ENCODE data around the gene NPAS3. TPM values are rescaled to one million over a fixed set of nuclear protein-coding genes. Genes with fewer than 3 reads are reported as not detected.

Gene NPAS3
- total RNA-seq, 1 donor from 2014 or later = 6.1 TPM

DNA sequence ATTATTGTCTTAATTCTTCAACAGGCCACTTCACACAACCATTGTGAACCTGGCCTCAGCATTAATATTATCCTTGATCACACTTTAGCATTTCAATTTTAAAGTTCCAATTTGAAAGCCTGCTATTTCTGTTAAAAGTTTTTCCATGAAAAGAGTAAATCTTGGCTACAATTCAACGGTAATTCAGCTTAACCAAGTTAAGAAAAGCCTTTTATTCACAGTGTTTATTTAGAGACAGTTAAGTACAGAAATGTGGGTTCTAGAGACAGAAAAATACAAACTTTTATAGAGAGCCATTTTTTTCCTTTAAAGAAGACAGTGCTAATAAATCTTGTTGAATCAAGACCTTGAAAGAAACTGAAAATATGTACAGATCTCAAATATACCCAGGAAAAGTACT, 103.9 kb downstream of the NPAS3 start:
- H3K27me3 Mint-ChIP-seq = no peaks in the 10 kb centered on the region
- DNase-seq (ENCODE audit: low spot score, unreplicated experiment) = no peak
- H3K9me3 Mint-ChIP-seq (ENCODE audit: low read depth) = peaks cover 22% of the 10 kb centered on the region
- H3K4me3 Mint-ChIP-seq (ENCODE audit: low read depth) = no peak overlapping the region
- no peak overlapping the region for H3K27ac Mint-ChIP-seq
- H3K4me1 Mint-ChIP-seq (ENCODE audit: low read depth) = peaks cover 16% of the 10 kb centered on the region
- peaks cover 5% of the 10 kb centered on the region for H3K36me3 Mint-ChIP-seq (ENCODE audit: insufficient read depth)
- TF ChIP-seq CTCF (IDR thresholded peaks at IDR 0.05; ENCODE audit: unreplicated experiment) = no peak

DNA sequence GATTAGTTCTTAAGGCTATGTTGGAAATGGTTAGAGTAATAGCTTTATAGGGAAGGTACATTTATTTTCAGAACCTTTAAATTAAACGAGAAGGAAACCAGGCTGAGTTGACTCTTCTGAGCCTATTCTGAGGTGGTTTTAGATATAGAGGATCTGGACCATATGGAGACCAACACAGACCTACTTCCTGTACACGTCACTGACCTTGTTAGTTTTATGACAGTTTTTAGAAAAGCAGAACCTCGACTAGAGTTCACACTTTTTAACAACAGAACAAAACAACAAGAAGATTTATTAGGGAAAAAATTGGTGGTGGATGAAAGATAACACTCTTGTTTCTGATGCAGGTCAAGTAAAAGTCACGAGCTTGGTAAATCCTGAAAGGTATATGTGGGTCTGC, 107.1 kb downstream of the NPAS3 start:
- Mint-ChIP-seq H3K27me3 (no peaks in the 10 kb centered on the region), H3K27ac (no peak overlapping the region), H3K4me1 (ENCODE audit: low read depth) (no peaks in the 10 kb centered on the region), H3K4me3 (ENCODE audit: low read depth) (no peak overlapping the region), H3K36me3 (ENCODE audit: insufficient read depth) (peaks cover 5% of the 10 kb centered on the region), H3K9me3 (ENCODE audit: low read depth) (peaks cover 24% of the 10 kb centered on the region)
- DNase-seq (ENCODE audit: low spot score, unreplicated experiment) = no peak
- TF ChIP-seq CTCF (IDR thresholded peaks at IDR 0.05; ENCODE audit: unreplicated experiment) = no peak

DNA sequence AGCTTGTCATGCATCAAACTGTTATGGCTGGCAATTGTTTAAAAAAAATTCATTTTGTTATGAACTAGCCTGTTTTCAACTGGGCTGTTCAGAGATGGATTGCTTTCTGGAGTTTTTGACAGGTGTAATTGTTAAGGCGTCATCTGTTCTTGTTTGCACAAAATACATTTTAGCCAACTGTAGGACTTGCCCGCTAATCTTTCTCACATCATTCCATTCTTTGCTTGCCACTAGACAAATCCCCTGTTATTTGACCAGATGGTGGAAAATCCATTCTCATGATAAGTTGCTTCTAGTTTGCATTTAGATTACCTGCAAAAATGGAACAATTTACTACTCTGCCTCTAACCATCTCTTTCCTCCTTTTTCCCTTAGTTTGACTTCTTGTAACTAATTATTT, 114.3 kb downstream of the NPAS3 start:
- Mint-ChIP-seq H3K4me3 (ENCODE audit: low read depth) (no peak overlapping the region), H3K27ac (no peak overlapping the region), H3K36me3 (ENCODE audit: insufficient read depth) (no peaks in the 10 kb centered on the region), H3K4me1 (ENCODE audit: low read depth) (peaks cover 25% of the 10 kb centered on the region), H3K27me3 (no peaks in the 10 kb centered on the region), H3K9me3 (ENCODE audit: low read depth) (peaks cover 2% of the 10 kb centered on the region)
- no peak for TF ChIP-seq CTCF (IDR thresholded peaks at IDR 0.05; ENCODE audit: unreplicated experiment)
- no peak for DNase-seq (ENCODE audit: low spot score, unreplicated experiment)

DNA sequence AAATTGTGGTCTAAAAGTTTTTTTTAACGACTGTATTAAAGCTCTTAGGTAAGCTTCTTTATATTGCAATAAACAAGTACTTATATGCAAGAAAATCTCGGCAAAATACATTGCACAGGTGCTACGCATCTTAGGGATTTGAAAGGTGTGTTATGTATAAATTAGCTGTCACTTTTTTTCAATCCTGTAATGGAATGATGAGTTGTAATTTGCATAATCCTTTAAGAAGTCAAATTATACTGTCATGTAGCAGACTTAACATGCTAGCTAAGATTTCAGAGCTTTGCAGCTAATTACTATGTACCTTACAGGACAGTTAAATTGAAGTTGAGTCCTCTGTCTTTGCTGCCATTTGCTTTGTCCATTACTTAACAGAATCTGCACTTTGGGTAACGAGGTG, 117.5 kb downstream of the NPAS3 start:
- no peak for TF ChIP-seq CTCF (IDR thresholded peaks at IDR 0.05; ENCODE audit: unreplicated experiment)
- Mint-ChIP-seq H3K36me3 (ENCODE audit: insufficient read depth) (no peaks in the 10 kb centered on the region), H3K9me3 (ENCODE audit: low read depth) (no peaks in the 10 kb centered on the region), H3K4me1 (ENCODE audit: low read depth) (peaks cover 35% of the 10 kb centered on the region), H3K27me3 (no peaks in the 10 kb centered on the region), H3K4me3 (ENCODE audit: low read depth) (no peak overlapping the region), H3K27ac (no peak overlapping the region)
- no peak for DNase-seq (ENCODE audit: low spot score, unreplicated experiment)

GRCh38 chr14:33057585-33057984, 118.9 kb downstream of the NPAS3 start:
- Mint-ChIP-seq H3K4me3 (ENCODE audit: low read depth) (no peak overlapping the region), H3K27ac (no peak overlapping the region), H3K27me3 (no peaks in the 10 kb centered on the region), H3K36me3 (ENCODE audit: insufficient read depth) (no peaks in the 10 kb centered on the region), H3K4me1 (ENCODE audit: low read depth) (peaks cover 44% of the 10 kb centered on the region), H3K9me3 (ENCODE audit: low read depth) (no peaks in the 10 kb centered on the region)
- DNase-seq (ENCODE audit: low spot score, unreplicated experiment) = no peak
- no peak for TF ChIP-seq CTCF (IDR thresholded peaks at IDR 0.05; ENCODE audit: unreplicated experiment)

Data from progenitor cell of endocrine pancreas (in vitro differentiated cells).